ENCODE results near the gene SMLR1. TPM values are rescaled to one million over a fixed set of nuclear protein-coding genes. Genes with fewer than 3 reads are reported as not detected.

The SMLR1 gene
- total RNA-seq, 1 donor from 2014 or later: not detected

GRCh38 chr6:130864344-130864743 lies 37.1 kb downstream of the SMLR1 start:
- Histone ChIP-seq H3K4me3 (no peak overlapping the region), H3K4me1 (no peaks in the 10 kb centered on the region), H3K27ac (no peak overlapping the region), H3K27me3 (no peaks in the 10 kb centered on the region), H3K36me3 (peaks cover 0 to 30% of the 10 kb centered on the region in 2 donors), H3K9me3 (no peaks in the 10 kb centered on the region)
- DNase-seq (ENCODE audit: extremely low spot score in 2 of 2): no peak
- TF ChIP-seq CTCF (IDR thresholded peaks at IDR 0.05) (no peak), POLR2AphosphoS5 (IDR thresholded peaks at IDR 0.05; ENCODE audit: insufficient read depth in 1 of 2, low read depth in 1 of 2) (no peak), POLR2A (IDR thresholded peaks at IDR 0.05) (no peak)
- intact Hi-C loops (cut with DNase I): no loop called here

- Histone ChIP-seq H3K4me3 (no peak overlapping the region), H3K9me3 (no peaks in the 10 kb centered on the region), H3K4me1 (no peaks in the 10 kb centered on the region), H3K36me3 (peaks cover 0 to 35% of the 10 kb centered on the region in 2 donors), H3K27me3 (no peaks in the 10 kb centered on the region), H3K27ac (no peak overlapping the region)
- no peak for DNase-seq (ENCODE audit: extremely low spot score in 2 of 2)
- no peak for TF ChIP-seq POLR2AphosphoS5 (IDR thresholded peaks at IDR 0.05; ENCODE audit: insufficient read depth in 1 of 2, low read depth in 1 of 2)
- TF ChIP-seq CTCF (IDR thresholded peaks at IDR 0.05): no peak
- TF ChIP-seq POLR2A (IDR thresholded peaks at IDR 0.05): no peak
- intact Hi-C loops (cut with DNase I): no loop called here
These were observed 38.6 kb downstream of the SMLR1 start for GRCh38 chr6:130865793-130866192.

- TF ChIP-seq POLR2A (IDR thresholded peaks at IDR 0.05) (no peak), POLR2AphosphoS5 (IDR thresholded peaks at IDR 0.05; ENCODE audit: insufficient read depth in 1 of 2, low read depth in 1 of 2) (no peak), CTCF (IDR thresholded peaks at IDR 0.05) (no peak)
- Histone ChIP-seq H3K27me3 (no peaks in the 10 kb centered on the region), H3K36me3 (peaks cover 0 to 12% of the 10 kb centered on the region in 2 donors), H3K4me1 (no peaks in the 10 kb centered on the region), H3K4me3 (no peak overlapping the region), H3K9me3 (no peaks in the 10 kb centered on the region), H3K27ac (no peak overlapping the region)
- DNase-seq (ENCODE audit: extremely low spot score in 2 of 2): no peak
- intact Hi-C loops (cut with DNase I): loop anchor here (10.0 kb wide), 1 partner anchor 545 kb away; no protein-coding TSS in a partner anchor
These were observed 42.5 kb downstream of the SMLR1 start for GRCh38 chr6:130869681-130870080.

- H3K27me3 ChIP-seq: no peaks in the 10 kb centered on the region
- H3K4me3 ChIP-seq: no peak overlapping the region
- no peaks in the 10 kb centered on the region for H3K9me3 ChIP-seq
- no peak overlapping the region for H3K27ac ChIP-seq
- DNase-seq (ENCODE audit: extremely low spot score in 2 of 2): no peak
- intact Hi-C loops (cut with DNase I): loop anchor here (10.0 kb wide), 1 partner anchor 546 kb away; no protein-coding TSS in a partner anchor
- TF ChIP-seq CTCF (IDR thresholded peaks at IDR 0.05) (no peak), POLR2AphosphoS5 (IDR thresholded peaks at IDR 0.05; ENCODE audit: insufficient read depth in 1 of 2, low read depth in 1 of 2) (no peak), POLR2A (IDR thresholded peaks at IDR 0.05) (no peak)
- H3K36me3 ChIP-seq: peaks cover 0 to 9% of the 10 kb centered on the region in 2 donors
- no peaks in the 10 kb centered on the region for H3K4me1 ChIP-seq
These were observed 43.1 kb downstream of the SMLR1 start for GRCh38 chr6:130870179-130870880.
